Airway epithelial cell (primary cell): ENCODE results near the gene TSPEAR. TPM values are rescaled to one million over a fixed set of nuclear protein-coding genes. Genes with fewer than 3 reads are reported as not detected.

ENCODE experiments used
- total RNA-seq: library from RNA; depleted of rRNA; stranded (reverse); fragments of >200 nt; gene quantifications from 2 replicates; pipeline ENCODE4 v1.2.3, GENCODE V29; 2015

The TSPEAR gene
- total RNA-seq = not detected in 2 replicates

DNA sequence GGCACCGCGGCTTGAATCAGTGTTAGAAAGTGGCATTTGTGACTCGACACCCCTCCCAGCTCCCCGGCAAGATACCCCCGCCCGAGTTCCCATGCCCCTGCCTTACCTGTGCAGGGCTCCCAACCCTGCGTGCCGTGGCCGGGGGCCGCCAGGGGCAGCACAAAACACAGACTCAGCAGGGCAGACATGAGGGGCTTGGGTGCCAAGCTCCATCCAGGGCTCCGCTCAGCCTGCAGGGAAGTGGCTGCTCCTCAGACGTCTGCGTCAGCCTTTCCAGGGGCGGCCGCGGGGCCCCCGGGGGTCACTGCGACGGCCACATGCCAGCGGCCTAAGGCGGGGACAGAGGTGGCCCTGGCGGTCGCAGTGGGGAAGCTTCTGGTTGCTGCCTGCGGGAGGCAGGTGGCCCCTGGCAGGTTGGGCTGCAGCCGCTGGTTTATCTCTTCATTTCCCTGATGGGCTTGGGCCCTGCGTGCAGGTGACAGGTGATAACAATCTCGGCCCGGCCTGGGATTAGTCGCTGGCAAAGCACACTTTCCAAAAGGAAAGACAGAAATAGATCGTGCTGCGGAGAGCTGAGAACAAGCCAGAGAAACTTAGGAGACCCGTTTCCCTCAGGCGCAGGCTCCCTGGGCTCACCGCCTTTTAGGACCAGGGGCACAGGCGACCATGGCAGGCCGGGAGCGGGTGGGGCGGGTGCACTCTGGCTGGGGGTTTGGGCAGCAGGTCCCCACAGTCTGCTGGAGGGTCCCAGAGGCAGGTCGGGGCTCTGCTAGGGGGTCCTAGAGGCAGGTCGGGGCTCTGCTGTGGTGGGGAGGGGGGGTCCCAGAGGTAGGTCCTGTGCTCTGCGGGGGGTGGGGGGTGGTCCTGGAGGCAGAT is at the start of gene TSPEAR:
TSS of gene TSPEAR (minus strand) at position 246 of the 876 bp plus-strand sequence. CDS start at position 188, 58 bp downstream.

DNA sequence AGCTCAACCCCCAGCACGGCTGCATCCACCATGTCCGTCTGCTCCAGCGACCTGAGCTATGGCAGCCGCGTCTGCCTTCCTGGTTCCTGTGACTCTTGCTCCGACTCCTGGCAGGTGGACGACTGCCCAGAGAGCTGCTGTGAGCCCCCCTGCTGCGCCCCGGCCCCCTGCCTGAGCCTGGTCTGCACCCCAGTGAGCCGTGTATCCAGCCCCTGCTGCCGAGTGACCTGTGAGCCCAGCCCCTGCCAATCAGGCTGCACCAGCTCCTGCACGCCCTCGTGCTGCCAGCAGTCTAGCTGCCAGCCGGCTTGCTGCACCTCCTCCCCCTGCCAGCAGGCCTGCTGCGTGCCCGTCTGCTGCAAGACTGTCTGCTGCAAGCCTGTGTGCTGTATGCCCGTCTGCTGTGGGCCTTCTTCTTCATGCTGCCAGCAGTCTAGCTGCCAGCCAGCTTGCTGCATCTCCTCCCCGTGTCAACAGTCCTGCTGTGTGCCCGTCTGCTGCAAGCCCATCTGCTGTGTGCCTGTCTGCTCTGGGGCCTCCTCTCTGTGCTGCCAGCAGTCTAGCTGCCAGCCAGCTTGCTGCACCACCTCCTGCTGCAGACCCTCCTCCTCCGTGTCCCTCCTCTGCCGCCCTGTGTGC is 14.1 kb downstream of the TSPEAR start, which contains the start of gene KRTAP10-12:
TSS of gene KRTAP10-12 (plus strand) at position 1 of the 639 bp plus-strand sequence. CDS start at position 31, 30 bp downstream.

DNA sequence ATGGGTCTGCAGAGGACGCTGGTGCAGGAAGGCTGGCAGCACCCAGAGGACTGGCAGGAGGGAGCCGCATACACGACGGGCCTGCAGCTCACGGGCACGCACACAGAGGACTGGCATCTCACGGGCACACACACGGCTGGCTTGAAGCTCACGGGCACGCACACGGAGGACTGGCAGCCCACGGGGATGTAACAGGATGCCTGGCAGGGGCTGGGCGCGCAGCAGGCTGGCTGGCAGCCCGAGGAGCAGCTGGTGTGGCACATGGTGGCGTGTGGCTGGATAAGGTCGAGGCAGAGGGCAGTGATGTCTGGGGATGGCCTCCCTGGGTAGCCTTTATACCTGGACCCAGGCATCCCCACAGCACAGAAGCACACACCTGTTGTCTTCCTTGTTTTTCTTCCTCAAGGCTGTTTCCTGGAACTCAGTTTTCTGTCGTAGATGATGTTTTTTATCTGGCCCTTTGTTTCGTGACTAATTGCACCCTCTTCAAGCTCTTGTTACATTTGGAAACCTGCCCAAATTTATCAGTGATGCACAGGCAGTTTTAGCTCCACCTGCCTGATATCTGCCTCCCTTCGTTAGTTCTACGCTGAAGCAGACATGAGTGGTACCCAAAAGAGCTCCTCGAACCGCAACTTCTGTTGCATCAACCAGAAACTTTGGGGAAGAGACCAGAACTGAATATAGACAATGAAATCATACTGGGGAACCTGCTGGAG is 29.4 kb downstream of the TSPEAR start, which contains the start of gene KRTAP12-1:
TSS of gene KRTAP12-1 (minus strand) at position 303 of the 719 bp plus-strand sequence. CDS start at position 263, 40 bp downstream.

DNA sequence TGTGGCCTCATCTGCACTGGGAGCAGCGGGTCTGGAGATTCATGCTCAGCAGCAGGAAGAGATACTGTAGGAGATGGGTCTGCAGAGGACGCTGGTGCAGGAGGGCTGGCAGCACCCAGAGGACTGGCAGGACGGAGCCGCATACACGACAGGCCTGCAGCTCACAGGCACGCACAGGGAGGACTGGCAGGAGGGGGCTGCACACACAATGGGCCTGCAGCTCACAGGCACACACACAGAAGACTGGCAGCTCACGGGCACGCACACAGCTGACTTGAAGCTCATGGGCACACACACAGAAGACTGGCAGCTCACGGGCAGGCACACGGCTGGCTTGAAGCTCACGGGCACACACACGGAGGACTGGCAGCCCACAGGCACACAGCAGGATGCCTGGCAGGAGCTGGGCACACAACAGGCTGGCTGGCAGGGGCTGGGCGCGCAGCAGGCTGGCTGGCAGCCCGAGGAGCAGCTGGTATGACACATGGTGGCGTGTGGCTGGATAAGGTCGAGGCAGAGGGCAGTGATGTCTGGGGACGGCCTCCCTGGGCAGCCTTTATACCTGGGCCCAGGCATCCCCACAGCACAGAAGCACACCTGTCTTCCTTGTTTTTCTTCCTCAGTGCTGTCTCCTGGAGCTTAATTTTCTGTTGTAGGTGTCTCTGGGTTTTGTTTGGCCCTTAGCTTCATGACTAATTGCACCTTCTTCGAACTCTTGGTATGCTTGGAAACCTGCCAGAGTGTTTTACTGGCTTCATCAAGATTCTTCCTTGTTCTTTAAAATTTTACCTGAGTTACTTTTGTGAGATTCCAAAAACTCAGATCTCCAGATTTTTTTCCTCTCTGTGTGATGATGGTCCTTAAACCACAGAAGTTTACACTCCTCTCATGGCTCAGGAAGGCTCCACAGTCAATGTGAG is 44.7 kb downstream of the TSPEAR start, which contains the start of gene KRTAP12-2:
TSS of gene KRTAP12-2 (minus strand) at position 527 of the 920 bp plus-strand sequence. CDS start at position 486, 41 bp downstream.

DNA sequence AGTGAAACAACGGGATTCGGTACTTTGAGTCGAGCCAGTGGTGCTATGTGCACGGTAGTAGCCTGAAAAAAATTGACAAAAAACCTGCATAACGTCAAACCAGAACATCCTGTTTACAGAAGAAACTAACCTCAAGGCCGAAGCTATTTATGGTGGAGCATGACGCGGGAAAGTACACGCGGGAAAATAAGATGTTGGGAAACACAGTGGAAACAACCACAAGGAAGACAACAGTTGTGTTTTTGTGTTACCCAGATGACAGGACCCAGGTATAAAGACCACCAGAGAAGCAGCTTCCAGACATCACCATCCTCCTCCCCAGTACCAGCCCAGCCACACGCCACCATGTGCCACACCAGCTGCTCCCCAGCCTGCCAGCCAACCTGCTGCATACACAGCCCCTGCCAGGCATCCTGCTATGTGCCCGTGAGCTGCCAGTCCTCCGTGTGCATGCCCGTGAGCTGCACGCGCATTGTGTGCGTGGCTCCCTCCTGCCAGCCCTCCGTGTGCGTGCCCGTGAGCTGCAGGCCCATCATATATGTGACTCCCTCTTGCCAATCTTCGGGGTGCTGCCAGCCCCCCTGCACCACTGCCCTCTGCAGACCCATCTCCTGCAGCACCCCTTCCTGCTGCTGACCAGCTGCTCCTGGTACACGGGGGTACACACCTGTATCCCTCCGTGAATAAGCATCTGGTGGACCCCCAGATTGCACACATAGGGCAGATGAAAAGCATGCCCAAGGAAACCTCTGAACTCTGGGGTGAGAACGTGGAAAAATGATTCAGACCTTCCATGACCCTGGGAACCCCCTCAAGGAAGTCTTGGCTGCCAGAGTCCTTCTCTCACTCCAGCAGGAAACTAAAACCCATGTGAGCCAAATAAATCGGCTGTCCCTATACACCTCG is 53.5 kb downstream of the TSPEAR start, which contains the start of gene KRTAP12-3:
TSS of gene KRTAP12-3 (plus strand) at position 298 of the 906 bp plus-strand sequence. CDS start at position 346, 48 bp downstream.

DNA sequence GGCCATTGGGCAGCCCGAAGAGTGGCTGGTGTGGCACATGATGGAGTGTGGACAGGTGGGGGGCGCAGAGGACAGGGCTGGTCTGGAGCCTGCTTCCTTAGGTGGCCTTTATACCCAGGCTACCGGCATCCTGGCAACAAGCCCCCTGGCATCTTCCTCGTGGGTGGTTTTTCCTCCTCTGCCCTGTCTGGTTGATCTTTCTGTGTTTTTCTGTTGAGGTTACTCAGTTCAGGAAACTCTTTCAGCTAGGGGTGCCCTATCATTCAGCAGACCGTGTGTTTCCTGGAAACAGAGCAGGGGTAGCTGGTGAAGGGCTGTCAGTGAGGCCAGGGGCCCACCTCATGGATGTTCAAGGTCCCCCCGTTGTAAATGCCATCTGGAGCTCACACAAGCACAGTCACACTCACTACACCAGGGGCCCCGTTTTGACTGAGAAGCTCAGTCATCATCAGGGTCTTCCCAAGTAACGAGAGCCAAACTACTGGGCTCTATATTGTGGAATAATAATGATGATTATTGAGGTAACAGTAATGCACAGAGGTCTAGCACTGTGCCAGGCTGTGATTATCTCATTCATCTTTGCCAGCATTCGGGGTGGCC is 56.7 kb downstream of the TSPEAR start, which contains the start of gene KRTAP12-4:
TSS of gene KRTAP12-4 (minus strand) at position 84 of the 600 bp plus-strand sequence. CDS start at position 39, 45 bp downstream.

DNA sequence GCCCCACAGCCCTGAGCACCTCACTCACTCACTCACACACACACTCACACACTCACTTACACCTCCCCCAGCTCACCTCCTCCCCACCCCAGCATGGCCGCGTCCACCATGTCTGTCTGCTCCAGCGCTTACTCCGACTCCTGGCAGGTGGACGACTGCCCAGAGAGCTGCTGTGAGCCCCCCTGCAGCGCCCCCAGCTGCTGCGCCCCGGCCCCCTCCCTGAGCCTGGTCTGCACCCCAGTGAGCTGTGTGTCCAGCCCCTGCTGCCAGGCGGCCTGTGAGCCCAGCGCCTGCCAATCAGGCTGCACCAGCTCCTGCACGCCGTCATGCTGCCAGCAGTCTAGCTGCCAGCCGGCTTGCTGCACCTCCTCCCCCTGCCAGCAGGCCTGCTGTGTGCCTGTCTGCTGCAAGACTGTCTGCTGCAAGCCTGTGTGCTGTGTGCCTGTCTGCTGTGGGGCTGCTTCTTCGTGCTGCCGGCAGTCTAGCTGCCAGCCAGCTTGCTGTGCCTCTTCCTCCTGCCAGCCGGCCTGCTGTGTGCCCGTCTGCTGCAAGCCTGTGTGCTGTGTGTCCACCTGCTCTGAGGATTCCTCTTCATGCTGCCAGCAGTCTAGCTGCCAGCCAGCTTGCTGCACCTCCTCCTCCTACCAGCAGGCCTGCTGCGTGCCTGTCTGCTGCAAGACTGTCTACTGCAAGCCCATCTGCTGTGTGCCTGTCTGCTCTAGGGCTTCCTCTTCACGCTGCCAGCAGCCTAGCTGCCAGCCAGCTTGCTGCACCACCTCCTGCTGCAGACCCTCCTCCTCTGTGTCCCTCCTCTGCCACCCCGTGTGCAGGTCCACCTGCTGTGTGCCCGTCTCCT is 64.8 kb downstream of the TSPEAR start, which contains the start of gene KRTAP10-11:
TSS of gene KRTAP10-11 (plus strand) at position 49 of the 856 bp plus-strand sequence. CDS start at position 94, 45 bp downstream.

DNA sequence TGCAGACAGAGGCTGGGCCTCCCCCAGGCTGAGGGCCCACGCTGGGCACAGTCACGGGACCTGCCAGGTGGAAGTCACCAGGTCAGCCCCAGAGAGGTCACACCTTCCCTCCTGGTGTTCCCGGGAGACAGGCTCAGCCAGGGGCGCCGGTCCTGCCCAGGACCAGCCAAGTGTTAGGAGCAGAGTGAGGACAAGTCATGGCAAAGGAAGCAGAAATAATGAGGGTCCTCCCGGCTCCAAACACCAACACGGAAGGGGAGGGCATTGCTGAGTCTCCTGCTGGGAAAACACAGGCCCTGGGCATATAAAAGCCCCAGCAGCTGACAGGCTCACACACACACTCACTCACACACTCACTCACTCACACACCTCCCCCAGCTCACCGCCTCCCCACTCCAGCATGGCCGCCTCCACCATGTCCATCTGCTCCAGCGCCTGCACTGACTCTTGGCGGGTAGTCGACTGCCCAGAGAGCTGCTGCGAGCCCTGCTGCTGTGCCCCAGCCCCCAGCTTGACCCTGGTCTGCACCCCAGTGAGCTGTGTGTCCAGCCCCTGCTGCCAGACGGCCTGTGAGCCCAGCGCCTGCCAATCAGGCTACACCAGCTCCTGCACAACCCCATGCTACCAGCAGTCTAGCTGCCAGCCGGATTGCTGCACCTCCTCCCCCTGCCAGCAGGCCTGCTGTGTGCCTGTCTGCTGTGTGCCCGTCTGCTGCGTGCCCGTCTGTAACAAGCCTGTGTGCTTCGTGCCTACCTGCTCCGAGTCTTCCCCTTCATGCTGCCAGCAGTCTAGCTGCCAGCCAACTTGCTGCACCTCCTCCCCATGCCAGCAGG is 74.1 kb downstream of the TSPEAR start, which contains the start of gene KRTAP10-10:
TSS of gene KRTAP10-10 (plus strand) at position 339 of the 833 bp plus-strand sequence. CDS start at position 401, 62 bp downstream.

DNA sequence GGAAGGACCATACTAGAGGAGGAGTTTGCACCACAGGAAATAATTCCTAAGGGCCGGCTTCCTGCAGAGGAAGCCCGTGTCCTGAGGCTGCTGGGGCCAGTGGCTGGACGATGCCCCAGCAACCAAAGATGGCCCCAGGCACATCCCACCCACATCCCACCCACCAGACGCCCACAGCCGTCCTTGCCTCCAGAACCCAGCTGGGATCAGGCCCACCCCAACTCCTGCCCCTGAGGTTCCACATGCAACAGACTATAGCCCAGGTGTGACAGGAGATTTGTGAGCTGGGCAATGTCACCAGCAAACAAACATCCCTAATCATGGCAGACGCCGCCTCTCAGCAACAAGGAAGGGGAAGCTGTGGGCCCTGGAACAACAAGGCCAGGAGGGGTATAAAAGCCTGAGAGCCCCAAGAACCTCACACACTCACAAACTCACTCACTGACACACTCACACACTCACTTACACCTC is 84.7 kb downstream of the TSPEAR start, which contains the start of gene KRTAP10-9:
TSS of gene KRTAP10-9 (plus strand) at position 421 of the 471 bp plus-strand sequence. CDS start 79 bp downstream, outside the sequence.

DNA sequence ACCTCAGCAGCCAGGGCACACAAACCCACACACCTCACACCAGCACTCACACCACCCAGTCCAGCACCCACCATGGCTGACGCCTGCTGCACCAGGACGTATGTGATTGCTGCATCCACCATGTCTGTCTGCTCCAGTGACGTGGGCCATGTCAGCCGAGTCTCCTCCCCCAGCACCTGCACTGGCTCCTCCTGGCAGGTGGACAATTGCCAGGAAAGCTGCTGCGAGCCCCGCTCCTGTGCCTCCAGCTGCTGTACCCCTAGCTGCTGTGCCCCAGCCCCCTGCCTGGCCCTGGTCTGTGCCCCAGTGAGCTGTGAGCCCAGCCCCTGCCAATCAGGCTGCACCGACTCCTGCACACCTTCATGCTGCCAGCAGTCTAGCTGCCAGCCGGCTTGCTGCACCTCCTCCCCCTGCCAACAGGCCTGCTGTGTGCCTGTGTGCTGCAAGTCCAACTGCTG is 99.3 kb downstream of the TSPEAR start, which contains the start of gene KRTAP10-8:
TSS of gene KRTAP10-8 (plus strand) at position 51 of the 458 bp plus-strand sequence. CDS start at position 73, 22 bp downstream.

DNA sequence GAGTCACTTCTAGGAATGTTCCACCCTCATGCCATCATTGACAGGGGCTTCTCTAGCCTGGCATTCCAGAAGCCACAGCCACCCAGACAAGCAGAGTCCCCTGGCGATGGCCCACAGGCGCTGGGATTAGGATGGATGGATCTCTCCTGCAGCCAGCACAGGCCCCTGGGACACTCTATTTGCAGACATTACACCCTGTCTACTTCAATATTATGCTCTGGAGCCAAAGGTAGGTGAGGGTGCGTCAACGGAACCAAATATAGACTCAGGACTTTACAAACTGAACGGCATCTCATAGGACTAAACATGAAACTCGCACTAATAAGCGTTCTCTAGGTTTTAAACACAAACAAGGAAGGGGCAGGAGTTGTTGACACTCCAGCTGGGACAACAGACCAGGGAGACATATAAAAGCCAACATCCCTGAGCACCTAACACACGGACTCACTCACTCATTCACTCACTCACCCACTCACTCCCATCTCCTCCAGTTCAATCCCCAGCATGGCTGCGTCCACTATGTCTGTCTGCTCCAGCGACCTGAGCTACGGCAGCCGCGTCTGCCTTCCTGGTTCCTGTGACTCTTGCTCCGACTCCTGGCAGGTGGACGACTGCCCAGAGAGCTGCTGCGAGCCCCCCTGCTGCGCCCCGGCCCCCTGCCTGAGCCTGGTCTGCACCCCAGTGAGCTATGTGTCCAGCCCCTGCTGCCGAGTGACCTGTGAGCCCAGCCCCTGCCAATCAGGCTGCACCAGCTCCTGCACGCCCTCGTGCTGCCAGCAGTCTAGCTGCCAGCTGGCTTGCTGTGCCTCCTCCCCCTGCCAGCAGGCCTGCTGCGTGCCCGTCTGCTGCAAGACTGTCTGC is 111.0 kb downstream of the TSPEAR start, which contains the start of gene KRTAP10-7:
TSS of gene KRTAP10-7 (plus strand) at position 480 of the 861 bp plus-strand sequence. CDS start at position 505, 25 bp downstream.

DNA sequence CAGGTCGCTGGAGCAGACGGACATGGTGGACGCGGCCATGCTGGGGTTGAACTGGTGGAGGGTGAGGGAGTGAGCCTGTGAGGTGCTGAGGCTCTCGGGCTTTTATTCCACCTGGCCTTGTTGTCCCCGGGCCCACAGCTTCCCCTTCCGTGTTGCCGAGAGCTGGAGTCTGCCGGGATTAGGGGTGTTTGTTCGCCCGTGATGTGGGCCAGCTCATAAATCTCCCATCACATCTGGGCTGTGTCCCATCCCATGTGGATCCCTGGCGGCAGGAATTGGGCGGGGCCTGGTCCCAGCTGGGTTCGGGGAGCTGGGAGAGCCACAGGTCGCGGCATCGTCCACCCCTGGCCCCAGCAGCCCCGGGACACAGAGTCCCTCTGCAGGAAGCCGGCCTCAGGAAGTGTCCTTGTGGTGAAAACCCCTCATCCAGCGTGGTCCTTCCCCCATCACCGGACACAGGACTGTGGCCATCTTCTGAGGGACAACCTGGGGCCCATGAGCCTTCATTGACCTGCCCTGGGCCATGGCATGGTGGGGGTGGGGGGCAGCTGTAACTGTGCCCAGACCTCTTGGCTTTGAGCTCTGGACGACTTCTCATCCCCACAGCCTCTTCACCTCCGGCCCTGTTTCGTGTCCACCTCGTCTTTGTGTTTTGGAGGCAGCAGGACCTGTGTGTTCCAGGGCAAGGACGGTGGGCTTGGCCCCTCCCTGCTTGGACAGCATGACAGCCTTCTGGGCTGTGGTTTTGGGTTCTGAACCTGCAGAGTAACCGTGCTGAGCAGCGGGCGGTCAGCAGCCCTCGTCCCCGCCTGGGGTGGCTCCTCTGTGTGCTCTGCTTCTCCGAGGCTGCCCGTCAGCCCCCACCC is 118.7 kb downstream of the TSPEAR start, which contains the start of gene KRTAP10-6:
TSS of gene KRTAP10-6 (minus strand) at position 60 of the 866 bp plus-strand sequence. CDS start at position 39, 21 bp downstream.

DNA sequence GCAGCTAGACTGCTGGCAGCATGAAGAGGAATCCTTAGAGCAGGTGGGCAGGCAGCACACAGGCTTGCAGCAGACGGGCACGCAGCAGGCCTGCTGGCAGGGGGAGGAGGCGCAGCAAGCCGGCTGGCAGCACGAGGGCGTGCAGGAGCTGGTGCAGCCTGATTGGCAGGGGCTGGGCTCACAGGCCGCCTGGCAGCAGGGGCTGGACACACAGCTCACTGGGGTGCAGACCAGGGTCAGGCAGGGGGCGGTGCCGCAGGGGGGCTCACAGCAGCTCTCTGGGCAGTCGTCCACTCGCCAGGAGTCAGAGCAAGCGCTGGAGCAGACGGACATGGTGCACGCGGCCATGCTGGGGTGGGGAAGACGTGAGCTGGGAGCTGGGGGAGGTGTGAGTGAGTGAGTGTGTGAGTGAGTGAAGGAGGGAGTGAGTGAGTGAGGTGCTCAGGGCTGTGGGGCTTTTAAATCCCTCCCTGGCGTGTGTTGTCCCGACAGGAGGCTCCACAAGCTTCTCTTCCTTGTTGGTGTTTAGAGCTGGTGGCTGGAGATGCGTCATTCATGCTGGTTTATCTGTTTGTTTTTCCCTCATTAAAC is 131.0 kb downstream of the TSPEAR start, which contains the start of gene KRTAP10-5:
TSS of gene KRTAP10-5 (minus strand) at position 374 of the 591 bp plus-strand sequence. CDS start at position 348, 26 bp downstream.

